A549 (cell line): ENCODE results near the gene KRTAP4-1. TPM values are rescaled to one million over a fixed set of nuclear protein-coding genes. Genes with fewer than 3 reads are reported as not detected.

Experiments
- ATAC-seq, 2 experiments: fragments of 200-7000 bp in 1 of 2; fragments of >200 bp in 1 of 2; cut with Nextera tagmentation in 1 of 2; cut with Tn5 transposase in 1 of 2; 3 replicates each; pipeline versions ENCODE4 v1.8.0 to v1.9.1; 2018 to 2020; ENCODE audit warnings: mild to moderate bottlenecking in 1 of 2, moderate library complexity in 1 of 2
- CTCF ChIA-PET: fragments of 300-600 bp; sonication (Branson Sonifier 250); formaldehyde crosslinking; extraction: SDS; loops from one replicate; lab custom pipeline; 2021; ENCODE audit warnings: antibody characterized with exemption, inconsistent platforms; lab: Yijun Ruan, JAX
- POLR2A ChIA-PET: fragments of 350-600 bp; formaldehyde crosslinking; extraction: SDS; loops from one replicate; lab custom pipeline; 2021; ENCODE audit warnings: antibody characterized with exemption, inconsistent platforms; lab: Yijun Ruan, JAX
- DNase-seq, 2 experiments: peaks; one replicate each; pipeline versions ENCODE4 v3.0.0 to v3.0.0-alpha.2; 2011 to 2016; ENCODE audit warnings: low read depth in 1 of 2, low spot score in 1 of 2
- FAIRE-seq: peaks from 2 replicates; lab custom pipeline; 2011; peaks lifted over from hg19 to GRCh38; lab: Jason Lieb, UNC
- H3K27ac ChIP-seq, 2 experiments: fragments of >200 bp; sonication (Bioruptor Twin); formaldehyde crosslinking; 3 replicates each; pipeline ENCODE4 v1.5.1; 2016 to 2017
- H3K4me1 ChIP-seq: fragments of >200 bp; sonication (Bioruptor Twin); formaldehyde crosslinking; 3 replicates; pipeline ENCODE4 v1.6.1; 2016
- H3K4me2 ChIP-seq: fragments of >200 bp; sonication (Bioruptor Twin); formaldehyde crosslinking; 3 replicates; pipeline ENCODE4 v1.6.1; 2016
- H3K4me3 ChIP-seq: fragments of >200 bp; sonication (Bioruptor Twin); formaldehyde crosslinking; 3 replicates; pipeline ENCODE4 v1.5.1; 2016
- H3K9me3 ChIP-seq: fragments of >200 bp; sonication (Bioruptor Twin); formaldehyde crosslinking; 3 replicates; pipeline ENCODE4 v1.6.1; 2016
- CBX2 ChIP-seq: fragments of 200-600 bp; sonication (generic); IDR thresholded peaks from 2 replicates; pipeline ENCODE4 v1.6.1; 2016; ENCODE audit warnings: low read depth, mild to moderate bottlenecking, borderline replicate concordance
- CEBPB ChIP-seq, 2 experiments: fragments of >200 bp in 1 of 2; sonication (Bioruptor Twin) in 1 of 2; formaldehyde crosslinking in 1 of 2; IDR thresholded peaks; 2 replicates each; pipeline ENCODE4 v1.6.1; 2012 to 2016
- CHD4 ChIP-seq: fragments of 200-600 bp; sonication (generic); IDR thresholded peaks from 2 replicates; pipeline ENCODE4 v1.6.1; 2016; ENCODE audit warnings: antibody characterized with exemption, mild to moderate bottlenecking, borderline replicate concordance
- EHMT2 ChIP-seq: fragments of 200-600 bp; sonication (generic); IDR thresholded peaks from 2 replicates; pipeline ENCODE4 v1.6.1; 2016; ENCODE audit warnings: antibody characterized with exemption, low read depth, mild to moderate bottlenecking, moderate library complexity
- ESRRA ChIP-seq: fragments of 150-350 bp; IDR thresholded peaks from 2 replicates; pipeline ENCODE4 v1.6.1; 2014; ENCODE audit warnings: mild to moderate bottlenecking, low read length, borderline replicate concordance
- GATA3 ChIP-seq: IDR thresholded peaks from 2 replicates; pipeline ENCODE4 v1.6.1; 2012; ENCODE audit warnings: borderline replicate concordance
- HDAC2 ChIP-seq: fragments of 200-600 bp; sonication (generic); IDR thresholded peaks from 2 replicates; pipeline ENCODE4 v1.6.1; 2016
- JUN ChIP-seq, 2 experiments: fragments of >200 bp; sonication (Bioruptor Twin); formaldehyde crosslinking; IDR thresholded peaks; 2 replicates in 1 of 2; 3 replicates in 1 of 2; pipeline ENCODE4 v1.6.1; 2016 to 2017
- JUNB ChIP-seq: fragments of >200 bp; sonication (Bioruptor Twin); formaldehyde crosslinking; IDR thresholded peaks from 2 replicates; pipeline ENCODE4 v1.6.1; 2016
- KDM1A ChIP-seq: fragments of 200-600 bp; sonication (generic); IDR thresholded peaks from 2 replicates; pipeline ENCODE4 v1.6.1; 2016; ENCODE audit warnings: low read depth, mild to moderate bottlenecking
- KDM5A ChIP-seq: fragments of 200-600 bp; sonication (generic); IDR thresholded peaks from 2 replicates; pipeline ENCODE4 v1.6.1; 2016; ENCODE audit warnings: antibody characterized with exemption, mild to moderate bottlenecking
- MAZ ChIP-seq: fragments of 150-350 bp; IDR thresholded peaks from 2 replicates; pipeline ENCODE4 v1.6.1; 2014; ENCODE audit warnings: antibody characterized with exemption, low read depth, low read length, borderline replicate concordance
- NFE2L2 ChIP-seq: fragments of 150-350 bp; conservative IDR thresholded peaks from 2 replicates; pipeline ENCODE4 v1.6.1; 2014; ENCODE audit warnings: low read length
- PHF8 ChIP-seq: fragments of 200-600 bp; sonication (generic); IDR thresholded peaks from 2 replicates; pipeline ENCODE4 v1.6.1; 2016; ENCODE audit warnings: low read depth, mild to moderate bottlenecking, antibody characterized with exemption, moderate library complexity, borderline replicate concordance
- POLR2AphosphoS2 ChIP-seq: conservative IDR thresholded peaks from 2 replicates; pipeline ENCODE4 v1.6.1; 2012; ENCODE audit warnings: low read length, improper control_type of control experiment, inconsistent platforms
- RARB ChIP-seq: fragments of 250-450 bp; sonication (Bioruptor Pico); IDR thresholded peaks from 2 replicates; pipeline ENCODE4 v1.8.0; 2021; ENCODE audit warnings: mild to moderate bottlenecking, moderate library complexity
- SREBF2 ChIP-seq: fragments of 450-650 bp; IDR thresholded peaks from 2 replicates; pipeline ENCODE4 v1.6.1; 2014; ENCODE audit warnings: mild to moderate bottlenecking, moderate library complexity
- ZC3H11A ChIP-seq: fragments of 450-650 bp; IDR thresholded peaks from 2 replicates; pipeline ENCODE4 v1.6.1; 2014; ENCODE audit warnings: antibody characterized with exemption, mild to moderate bottlenecking
- ZSCAN20 ChIP-seq: fragments of 250-450 bp; sonication (Bioruptor Pico); IDR thresholded peaks from 2 replicates; pipeline ENCODE4 v1.8.0; 2022; ENCODE audit warnings: mild to moderate bottlenecking, moderate library complexity
- WGBS: methylation state at CpG from one replicate; pipeline ENCODE4 v1.1.6; 2017; ENCODE audit errors: missing lambda C conversion rate; 5-methylcytosine and 5-hydroxymethylcytosine counted together
- polyA plus RNA-seq, 4 experiments: library from polyadenylated mRNA; depleted of rRNA in 3 of 4; stranded (reverse); fragments of >200 nt; fragmentation: RNase III in 1 of 4; extraction: RNeasy Plus Mini Kit Qiagen cat#74134 plus additional on column Dnase treatment in 1 of 4; gene quantifications; 2 replicates in 3 of 4; 3 replicates in 1 of 4; pipeline ENCODE4 v1.2.3, GENCODE V29; 2011 to 2017
- TF ChIP-seq, protein P1 (sequence below): IDR thresholded peaks from 2 replicates; pipeline ENCODE4 v1.6.1; 2012; ENCODE audit warnings: low read depth, borderline replicate concordance
- TF ChIP-seq, protein P2 (sequence below): fragments of 150-350 bp; IDR thresholded peaks from 2 replicates; pipeline ENCODE4 v1.6.1; 2014; ENCODE audit warnings: low read depth, mild to moderate bottlenecking, low read length
- TF ChIP-seq, protein P3 (sequence below): fragments of >200 bp; sonication (Bioruptor Twin); formaldehyde crosslinking; IDR thresholded peaks from 2 replicates; pipeline ENCODE4 v1.6.1; 2016
- TF ChIP-seq, protein P4 (sequence below): fragments of 200-600 bp; sonication (generic); IDR thresholded peaks from 2 replicates; pipeline ENCODE4 v1.6.1; 2016; ENCODE audit warnings: antibody characterized with exemption, mild to moderate bottlenecking, moderate library complexity

Gene KRTAP4-1
- polyA plus RNA-seq, 2 of the 4 experiments (the other 2 are of a cell fraction), result 0.12 to 0.32 TPM

DNA sequence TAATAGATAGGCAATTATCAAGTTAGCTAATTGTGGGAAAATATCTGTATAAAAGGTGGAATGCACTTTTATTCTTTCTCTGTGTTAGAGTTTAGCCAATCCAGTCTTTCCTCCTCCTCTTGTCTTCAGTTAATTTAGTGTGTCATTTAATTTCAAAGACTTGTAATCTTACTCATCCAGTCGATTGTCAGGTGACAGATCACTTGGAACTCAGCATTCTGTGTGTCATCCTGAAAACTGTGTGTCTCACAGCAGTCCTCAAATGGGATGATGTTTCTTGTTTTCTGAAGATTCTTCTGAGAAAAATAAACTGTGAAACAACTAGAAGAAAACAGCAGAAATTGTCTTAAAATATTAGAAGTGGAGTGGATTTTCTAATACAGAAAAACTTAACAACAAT lies 290 bp upstream of the KRTAP4-1 start:
- H3K4me1 ChIP-seq, result no peaks in the 10 kb centered on the region
- no peak for ATAC-seq
- no peaks in the 10 kb centered on the region for H3K9me3 ChIP-seq
- H3K4me3 ChIP-seq, result no peak overlapping the region
- CTCF ChIA-PET, result interaction anchor here (0.6 to 1.2 kb wide), 2 partner anchors 10 to 328 kb away, joined by 3 read pairs; no protein-coding TSS in a partner anchor
- no peak overlapping the region for H3K4me2 ChIP-seq
- 2% methylated on average over 1 of the region's 1 CpG for WGBS
- TF ChIP-seq EHMT2 (no peak), GATA3 (no peak), CEBPB (IDR thresholded peaks at IDR 0.05) (no peak), POLR2AphosphoS2 (no peak), KDM5A (no peak), CHD4 (no peak)
- TF ChIP-seq, protein P1, sequence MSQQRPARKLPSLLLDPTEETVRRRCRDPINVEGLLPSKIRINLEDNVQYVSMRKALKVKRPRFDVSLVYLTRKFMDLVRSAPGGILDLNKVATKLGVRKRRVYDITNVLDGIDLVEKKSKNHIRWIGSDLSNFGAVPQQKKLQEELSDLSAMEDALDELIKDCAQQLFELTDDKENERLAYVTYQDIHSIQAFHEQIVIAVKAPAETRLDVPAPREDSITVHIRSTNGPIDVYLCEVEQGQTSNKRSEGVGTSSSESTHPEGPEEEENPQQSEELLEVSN, result no peak
- FAIRE-seq, result peak; percentile 78
- POLR2A ChIA-PET, result no interaction called here
- no peak for DNase-seq
- no peak overlapping the region for H3K27ac ChIP-seq

GRCh38 chr17:41178843-41179616 lies 5.7 kb downstream of the KRTAP4-1 start:
- DNase-seq, result no peak
- WGBS, result 69% methylated on average over 1 of the region's 1 CpG
- no peaks in the 10 kb centered on the region for H3K9me3 ChIP-seq
- no peak for FAIRE-seq
- POLR2A ChIA-PET, result no interaction called here
- H3K27ac ChIP-seq, result no peak overlapping the region
- no peak for ATAC-seq
- no peak for TF ChIP-seq RARB (CRISPR knock-in tag)
- TF ChIP-seq, protein P2, sequence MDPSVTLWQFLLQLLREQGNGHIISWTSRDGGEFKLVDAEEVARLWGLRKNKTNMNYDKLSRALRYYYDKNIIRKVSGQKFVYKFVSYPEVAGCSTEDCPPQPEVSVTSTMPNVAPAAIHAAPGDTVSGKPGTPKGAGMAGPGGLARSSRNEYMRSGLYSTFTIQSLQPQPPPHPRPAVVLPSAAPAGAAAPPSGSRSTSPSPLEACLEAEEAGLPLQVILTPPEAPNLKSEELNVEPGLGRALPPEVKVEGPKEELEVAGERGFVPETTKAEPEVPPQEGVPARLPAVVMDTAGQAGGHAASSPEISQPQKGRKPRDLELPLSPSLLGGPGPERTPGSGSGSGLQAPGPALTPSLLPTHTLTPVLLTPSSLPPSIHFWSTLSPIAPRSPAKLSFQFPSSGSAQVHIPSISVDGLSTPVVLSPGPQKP, result no peak
- TF ChIP-seq, protein P3, sequence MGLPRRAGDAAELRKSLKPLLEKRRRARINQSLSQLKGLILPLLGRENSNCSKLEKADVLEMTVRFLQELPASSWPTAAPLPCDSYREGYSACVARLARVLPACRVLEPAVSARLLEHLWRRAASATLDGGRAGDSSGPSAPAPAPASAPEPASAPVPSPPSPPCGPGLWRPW, result no peak
- TF ChIP-seq KDM1A, result no peak
- TF ChIP-seq MAZ, result no peak
- no peak for TF ChIP-seq ZC3H11A
- no peak for TF ChIP-seq HDAC2
- no peak for TF ChIP-seq JUNB
- TF ChIP-seq ESRRA, result no peak
- H3K4me1 ChIP-seq, result no peaks in the 10 kb centered on the region
- H3K4me3 ChIP-seq, result no peak overlapping the region
- no peak overlapping the region; the same call in 2 of the 3 replicates for H3K4me2 ChIP-seq
- CTCF ChIA-PET, result interaction anchor here (0.9 to 2.4 kb wide), 3 partner anchors 11 to 488 kb away, joined by 3 to 6 read pairs (median 3); partner anchors contain the start of gene KRTAP4-3

DNA sequence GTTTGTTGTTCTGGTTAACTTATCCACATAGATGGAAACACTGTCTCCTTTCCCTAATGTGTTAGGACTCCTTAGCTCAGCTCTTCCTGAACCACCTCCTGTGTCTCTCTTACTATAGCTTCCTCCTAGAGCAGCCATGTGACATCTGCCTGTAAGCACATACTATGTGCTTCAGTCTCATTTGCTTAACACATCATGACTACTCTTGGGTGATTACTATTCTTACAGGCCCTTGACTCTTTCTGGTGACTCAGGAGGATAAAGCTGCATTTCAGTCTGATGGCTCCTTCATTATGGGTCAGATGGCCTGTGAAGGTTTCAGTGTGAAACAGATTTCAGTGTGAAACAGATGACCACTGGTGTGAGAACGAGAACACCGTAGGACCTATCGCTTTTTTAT lies 6.4 kb downstream of the KRTAP4-1 start:
- no peaks in the 10 kb centered on the region for H3K9me3 ChIP-seq
- no peak for TF ChIP-seq MAZ
- TF ChIP-seq JUN (IDR thresholded peaks at IDR 0.05), result no peak
- no peak for TF ChIP-seq POLR2AphosphoS2
- TF ChIP-seq GATA3, result no peak
- TF ChIP-seq NFE2L2, result no peak
- TF ChIP-seq PHF8, result no peak
- TF ChIP-seq CBX2, result no peak
- no peak for TF ChIP-seq KDM1A
- TF ChIP-seq ZSCAN20 (CRISPR knock-in tag), result no peak
- TF ChIP-seq, protein P4, sequence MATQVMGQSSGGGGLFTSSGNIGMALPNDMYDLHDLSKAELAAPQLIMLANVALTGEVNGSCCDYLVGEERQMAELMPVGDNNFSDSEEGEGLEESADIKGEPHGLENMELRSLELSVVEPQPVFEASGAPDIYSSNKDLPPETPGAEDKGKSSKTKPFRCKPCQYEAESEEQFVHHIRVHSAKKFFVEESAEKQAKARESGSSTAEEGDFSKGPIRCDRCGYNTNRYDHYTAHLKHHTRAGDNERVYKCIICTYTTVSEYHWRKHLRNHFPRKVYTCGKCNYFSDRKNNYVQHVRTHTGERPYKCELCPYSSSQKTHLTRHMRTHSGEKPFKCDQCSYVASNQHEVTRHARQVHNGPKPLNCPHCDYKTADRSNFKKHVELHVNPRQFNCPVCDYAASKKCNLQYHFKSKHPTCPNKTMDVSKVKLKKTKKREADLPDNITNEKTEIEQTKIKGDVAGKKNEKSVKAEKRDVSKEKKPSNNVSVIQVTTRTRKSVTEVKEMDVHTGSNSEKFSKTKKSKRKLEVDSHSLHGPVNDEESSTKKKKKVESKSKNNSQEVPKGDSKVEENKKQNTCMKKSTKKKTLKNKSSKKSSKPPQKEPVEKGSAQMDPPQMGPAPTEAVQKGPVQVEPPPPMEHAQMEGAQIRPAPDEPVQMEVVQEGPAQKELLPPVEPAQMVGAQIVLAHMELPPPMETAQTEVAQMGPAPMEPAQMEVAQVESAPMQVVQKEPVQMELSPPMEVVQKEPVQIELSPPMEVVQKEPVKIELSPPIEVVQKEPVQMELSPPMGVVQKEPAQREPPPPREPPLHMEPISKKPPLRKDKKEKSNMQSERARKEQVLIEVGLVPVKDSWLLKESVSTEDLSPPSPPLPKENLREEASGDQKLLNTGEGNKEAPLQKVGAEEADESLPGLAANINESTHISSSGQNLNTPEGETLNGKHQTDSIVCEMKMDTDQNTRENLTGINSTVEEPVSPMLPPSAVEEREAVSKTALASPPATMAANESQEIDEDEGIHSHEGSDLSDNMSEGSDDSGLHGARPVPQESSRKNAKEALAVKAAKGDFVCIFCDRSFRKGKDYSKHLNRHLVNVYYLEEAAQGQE, result no peak
- TF ChIP-seq SREBF2, result no peak
- TF ChIP-seq, all 56 proteins: peak for 0
- FAIRE-seq (no peak), ATAC-seq (no peak), DNase-seq (no peak)
- Histone ChIP-seq H3K4me1 (no peaks in the 10 kb centered on the region), H3K27ac (no peak overlapping the region), H3K4me2 (no peak overlapping the region), H3K4me3 (no peak overlapping the region)
- ChIA-PET CTCF (interaction anchor here (0.9 to 2.4 kb wide), 3 partner anchors 11 to 489 kb away, joined by 3 to 6 read pairs (median 3); partner anchors contain the start of gene KRTAP4-3), POLR2A (no interaction called here)
- 96% methylated on average over 3 of the region's 3 CpGs for WGBS
